ENCODE results near the gene PSD4.

Gene PSD4

DNA sequence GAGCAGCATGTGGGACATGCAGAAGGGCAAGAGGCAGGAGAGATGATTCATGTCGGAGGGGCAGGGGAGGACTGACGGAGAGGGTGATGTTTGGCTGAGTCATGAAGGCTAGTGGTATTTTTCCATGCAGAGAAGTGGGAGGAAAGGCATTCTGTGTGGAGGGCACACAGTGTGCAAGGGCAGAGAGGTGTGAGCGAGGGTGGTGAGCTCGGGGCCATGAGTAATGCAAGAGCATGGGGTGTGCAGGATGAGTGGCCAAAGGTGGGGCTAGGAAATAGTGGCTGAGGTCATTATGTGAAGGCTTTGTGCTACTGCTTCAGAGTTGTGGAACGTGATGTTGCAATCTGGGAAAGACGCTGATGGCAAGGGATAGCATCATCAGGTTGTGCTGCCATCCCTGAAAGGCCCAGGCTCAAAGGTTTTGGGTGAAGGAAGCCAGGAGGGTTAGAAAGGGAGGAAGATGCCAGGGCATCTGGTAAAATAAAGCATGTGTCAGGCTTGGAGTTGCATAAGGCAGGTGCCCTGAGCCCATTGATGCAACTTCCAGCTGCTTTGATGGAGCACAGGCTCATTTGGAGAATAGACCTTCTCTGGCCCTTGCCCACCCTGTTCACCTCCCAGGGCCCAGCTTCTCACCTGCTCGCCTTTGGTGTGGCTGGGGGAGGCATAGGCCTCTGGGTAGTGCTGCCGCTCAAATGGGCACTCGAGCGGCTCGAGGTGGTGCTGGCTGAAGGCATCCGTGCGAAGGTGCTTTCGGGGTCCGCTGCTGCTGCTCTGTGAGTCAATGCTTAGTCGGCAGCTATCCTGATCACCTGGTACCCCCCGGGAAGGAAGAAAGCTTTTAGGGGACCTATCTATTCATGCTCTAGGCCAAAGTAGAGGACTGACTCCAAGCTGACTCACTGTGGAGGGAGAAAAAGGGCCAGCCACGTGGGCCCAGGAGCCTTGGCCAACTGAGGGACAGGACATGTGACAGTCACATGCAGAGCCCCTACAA lies 67.4 kb downstream of the PSD4 start:
- DNase-seq: no peak

DNA sequence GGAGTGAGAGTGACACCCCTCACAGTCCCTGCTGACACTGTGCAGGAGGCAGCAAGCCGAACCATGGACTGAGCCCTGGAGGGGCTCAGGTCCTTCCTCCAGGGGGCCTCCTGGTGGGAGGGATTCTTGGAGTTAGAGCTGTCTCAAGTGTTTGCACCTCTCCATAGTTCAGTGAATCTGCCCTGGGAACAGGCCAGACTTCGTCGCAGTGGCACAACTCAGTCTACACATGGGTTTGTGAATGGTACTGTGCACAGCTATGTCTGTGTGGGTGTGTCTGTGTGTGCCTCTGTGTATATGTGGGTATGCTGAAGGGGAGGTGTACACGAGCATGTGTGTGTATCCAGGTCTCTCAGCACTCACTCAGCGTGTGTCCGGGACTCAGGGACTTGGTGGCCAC lies 68.6 kb downstream of the PSD4 start:
- no peak for DNase-seq

DNA sequence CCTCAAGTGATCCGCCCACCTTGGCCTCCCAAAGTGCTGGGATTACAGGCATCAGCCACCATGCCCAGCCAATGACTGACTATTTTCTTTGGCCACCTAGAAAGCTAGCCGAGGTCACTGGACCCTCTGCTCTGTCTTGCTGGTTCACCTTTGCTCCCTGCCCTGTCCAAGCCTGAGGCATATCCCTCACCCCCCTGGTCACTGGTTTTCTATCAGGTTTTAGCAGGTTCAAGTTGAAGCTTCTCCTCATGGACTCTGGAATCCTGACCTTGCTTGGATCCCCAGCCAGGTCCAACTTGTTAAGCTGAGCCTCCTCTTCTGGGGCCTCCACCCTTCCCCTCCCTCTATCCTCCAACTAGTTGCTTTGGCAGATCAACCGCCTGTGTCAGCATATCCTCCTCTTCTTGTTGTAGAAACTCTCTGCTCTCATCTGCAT lies 71.5 kb downstream of the PSD4 start:
- no peak for DNase-seq

DNA sequence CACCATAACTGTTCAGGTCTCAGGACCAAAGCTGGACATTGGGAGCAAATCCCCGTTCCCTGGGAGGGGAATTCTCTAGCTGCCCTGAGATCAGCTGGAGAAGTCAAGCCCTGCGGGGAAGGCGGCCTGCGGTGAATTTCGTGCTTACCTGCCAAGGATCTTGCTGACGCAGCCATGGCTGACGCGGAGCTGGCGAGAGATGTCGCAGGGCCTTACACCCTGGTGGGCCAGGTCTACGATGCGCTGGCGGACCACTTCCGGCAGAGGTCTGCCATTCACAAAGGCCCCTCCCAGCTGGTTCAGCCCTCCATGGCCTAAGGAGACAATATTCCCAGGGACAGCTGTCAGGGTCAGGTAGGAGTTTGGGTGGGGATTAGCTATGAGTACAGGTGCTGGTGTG lies 72.8 kb downstream of the PSD4 start:
- no peak for DNase-seq

DNA sequence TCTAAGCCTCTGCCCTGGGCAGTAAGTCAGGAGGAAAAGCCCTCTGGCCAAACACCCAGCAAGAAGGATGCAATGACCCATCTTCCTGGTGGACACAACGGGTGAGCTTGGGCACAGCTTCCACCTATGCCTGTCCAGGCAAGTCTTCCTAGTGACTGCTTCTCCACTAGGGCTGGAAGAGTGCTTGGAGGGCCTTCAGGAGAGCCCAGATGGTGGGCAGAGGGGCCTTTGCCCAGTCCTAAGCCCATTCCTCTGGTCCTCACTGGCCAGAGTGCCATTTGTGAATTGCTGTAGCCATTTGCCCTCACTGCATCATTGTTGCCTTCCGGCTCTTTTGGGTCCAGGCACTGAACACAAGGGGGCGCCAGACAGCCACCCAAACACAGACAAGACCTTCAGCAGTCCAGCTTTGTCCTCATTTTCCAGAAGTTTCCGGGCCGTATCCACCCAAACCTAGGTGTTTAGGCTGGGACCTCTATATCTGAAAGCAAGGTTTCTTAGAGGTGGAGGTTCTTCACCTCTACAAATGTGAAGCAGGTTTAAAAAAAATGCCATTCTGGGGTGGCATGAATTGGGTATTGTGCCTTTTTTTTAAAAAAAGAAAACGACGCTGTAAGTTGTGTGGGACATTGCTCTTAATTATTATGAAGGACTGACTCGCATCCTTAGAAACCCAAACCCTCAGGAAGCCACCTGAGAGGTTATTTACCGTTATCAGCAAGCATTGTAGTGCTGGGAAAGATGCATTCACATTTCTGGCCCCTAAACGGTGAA lies 75.4 kb downstream of the PSD4 start:
- DNase-seq: peak; percentile 77

DNA sequence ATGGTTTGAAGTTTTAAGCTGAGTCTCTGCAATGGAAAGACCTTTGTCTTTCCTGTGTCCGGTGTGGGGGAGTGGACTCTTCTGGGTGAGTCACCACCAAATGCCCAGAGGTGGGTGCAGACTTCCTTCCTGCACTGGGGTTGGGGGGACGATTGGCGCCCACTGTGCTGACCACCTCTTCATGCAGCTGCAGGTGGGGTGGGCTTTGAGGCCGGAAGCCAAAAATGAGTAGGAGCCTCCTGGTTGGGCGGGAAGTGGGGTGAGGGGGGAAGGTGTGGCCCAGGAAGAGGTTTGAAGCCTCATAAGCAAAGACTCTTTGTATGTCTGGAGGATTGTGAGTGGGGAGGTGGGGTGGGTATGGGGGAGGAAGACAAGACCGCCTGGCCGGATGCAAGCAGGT lies 77.3 kb downstream of the PSD4 start:
- no peak for DNase-seq

DNA sequence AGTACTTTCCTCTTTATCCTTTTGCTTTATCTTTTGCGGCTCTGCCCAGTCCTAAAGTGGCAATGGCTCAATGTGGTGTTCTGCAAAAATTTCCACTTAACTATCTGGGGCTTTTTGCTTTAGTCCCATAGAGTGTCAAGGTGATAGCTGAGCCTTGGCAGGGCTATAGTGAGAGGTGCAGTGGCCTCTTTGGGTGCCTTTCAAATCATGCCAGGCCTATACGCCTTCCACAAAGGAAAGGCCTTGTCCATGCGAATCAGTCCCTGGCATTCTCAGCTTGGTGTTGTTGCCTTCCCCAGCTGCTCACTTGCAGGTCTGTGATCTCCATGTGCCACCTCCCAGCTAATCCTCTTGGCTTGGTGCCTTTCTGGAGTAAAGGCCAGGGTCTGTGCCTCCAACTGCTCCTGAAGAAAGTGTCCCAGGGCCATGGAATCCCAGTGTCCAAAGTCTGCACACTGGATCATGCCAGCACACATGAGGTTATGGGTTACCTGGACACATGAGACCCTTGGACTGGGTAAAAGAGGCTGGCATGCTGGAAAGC lies 78.3 kb downstream of the PSD4 start:
- no peak for DNase-seq

DNA sequence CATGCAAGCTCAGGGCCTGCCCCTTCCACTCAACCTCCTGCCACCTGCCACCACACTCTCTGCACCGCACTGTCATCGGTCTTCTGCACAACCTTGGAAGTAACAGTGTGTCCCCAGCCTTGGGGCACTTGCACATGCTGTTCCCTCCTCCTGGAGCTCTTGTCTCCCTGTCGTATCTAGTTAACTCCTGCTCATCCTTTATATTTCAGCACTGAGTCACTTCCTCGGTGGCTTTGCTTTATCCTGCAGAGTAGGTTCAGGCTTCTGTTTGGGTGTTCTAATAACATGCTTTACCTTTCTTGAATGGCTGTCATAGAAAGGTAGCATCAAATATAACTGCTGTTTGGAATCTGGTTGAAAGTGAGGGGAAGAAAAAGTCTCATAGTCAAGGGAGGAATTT lies 79.7 kb downstream of the PSD4 start:
- no peak for DNase-seq

DNA sequence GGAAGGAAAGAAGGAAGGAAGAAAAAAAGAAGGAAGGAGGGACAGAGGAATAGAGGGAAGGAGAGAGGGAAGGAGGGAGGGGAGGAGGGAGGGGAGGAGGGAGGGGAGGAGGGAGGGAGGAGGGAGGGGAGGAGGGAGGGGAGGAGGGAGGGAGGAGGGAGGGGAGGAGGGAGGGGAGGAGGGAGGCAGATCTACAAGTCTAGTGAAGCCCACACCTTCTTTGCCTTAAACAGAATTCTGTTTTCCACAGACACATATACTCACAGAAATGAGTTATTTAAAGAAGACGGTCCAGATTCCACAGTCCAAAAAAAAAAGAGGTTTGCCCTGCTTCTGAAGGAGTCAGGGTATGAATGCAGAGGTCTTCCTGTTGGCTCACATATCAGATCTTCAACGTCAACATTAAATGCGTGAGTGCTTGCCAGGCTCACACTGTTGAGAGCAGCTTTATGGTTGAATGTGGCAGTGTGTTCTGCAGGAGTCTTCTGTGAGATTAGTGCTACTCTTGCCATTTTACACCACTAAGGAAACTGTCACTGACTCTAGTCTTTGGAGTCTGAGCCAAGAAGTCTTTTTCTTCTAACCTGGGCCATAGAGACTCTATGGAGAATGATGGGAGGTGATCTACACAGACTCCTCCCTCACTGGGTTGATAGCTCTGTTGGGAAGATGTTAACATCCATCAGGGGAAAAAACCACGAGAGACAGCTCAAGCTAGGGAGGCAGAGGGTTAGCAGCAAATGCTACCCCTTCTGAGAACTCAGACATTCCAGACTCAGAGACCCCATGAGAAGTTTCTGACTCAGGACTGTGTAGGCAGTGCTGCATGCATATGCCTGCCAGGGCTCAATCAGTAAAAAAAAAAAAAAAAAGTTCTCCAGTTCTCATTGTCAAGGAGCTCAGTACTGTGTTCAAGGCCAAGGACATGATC lies 81.6 kb downstream of the PSD4 start:
- no peak for DNase-seq

DNA sequence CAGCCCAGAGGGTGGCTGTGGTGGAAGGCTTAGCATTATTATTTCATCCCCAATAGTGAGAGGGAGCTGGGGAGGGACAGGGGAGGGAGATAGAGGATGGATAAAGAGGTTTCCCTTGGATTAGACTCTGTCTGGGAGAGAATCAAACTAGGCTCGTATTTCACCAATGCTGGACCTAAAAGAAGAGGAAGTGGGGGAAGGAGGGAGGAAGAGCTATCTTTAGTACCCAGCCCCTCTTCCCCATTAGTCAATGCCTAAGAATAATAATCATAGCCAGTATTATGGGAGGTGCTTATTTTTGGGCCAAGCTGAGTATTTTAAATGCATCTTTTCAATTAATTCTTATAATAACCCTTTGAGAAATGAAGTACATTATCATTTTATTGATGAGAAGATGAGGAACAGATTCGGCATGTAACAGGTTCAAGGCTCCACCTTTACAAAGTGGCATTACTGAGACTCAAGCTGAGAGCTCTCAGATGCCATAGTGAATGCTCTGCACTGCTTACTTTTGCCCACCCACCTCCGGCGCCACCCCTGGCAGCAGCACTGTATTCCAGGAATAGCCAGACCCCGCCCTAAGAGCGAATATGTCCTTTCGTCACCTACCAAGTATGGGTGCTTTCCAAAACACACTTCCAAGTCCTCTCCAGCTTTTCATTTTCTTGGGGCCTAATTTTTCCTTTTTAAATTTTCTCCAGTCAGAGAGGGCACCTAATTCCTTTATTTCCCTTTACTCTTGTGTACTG lies 83.9 kb downstream of the PSD4 start:
- DNase-seq: no peak

DNA sequence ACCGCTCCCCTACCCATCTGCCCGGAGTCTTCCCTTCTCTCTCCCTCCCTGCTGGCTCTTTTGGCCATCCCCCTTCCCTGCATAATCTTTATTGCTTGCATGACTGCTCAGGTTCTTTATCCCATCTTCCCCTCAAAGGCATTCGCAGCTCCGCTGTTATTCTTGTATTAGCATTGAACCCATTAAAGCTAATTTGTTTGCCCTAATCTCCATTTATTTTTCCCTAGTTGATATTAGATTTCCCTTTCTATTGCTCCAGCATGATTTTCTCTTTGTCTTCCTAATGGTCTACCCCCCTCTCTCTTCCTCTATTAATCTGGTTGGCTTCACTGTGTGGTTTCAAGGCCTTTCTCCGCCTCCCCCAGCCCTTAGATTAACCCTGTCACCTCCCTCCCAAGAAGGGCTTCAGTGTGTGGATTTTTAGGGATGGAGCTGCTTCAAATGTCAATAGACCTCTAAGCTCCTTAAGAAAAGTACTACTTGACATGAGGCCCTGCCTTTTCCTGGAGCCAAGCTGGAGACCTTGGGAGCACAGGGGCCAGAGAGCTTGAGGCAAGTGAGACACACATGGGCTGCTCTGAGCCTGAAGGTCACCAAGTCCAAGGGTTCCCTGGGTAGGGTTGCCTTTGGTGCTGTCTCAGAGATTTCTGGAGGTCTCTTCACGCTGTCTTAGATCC lies 84.8 kb downstream of the PSD4 start:
- DNase-seq: no peak

All from left hindlimb (tissue), 1 donor.